ENCODE data around the gene VMP1.

- TF ChIP-seq, protein P1, sequence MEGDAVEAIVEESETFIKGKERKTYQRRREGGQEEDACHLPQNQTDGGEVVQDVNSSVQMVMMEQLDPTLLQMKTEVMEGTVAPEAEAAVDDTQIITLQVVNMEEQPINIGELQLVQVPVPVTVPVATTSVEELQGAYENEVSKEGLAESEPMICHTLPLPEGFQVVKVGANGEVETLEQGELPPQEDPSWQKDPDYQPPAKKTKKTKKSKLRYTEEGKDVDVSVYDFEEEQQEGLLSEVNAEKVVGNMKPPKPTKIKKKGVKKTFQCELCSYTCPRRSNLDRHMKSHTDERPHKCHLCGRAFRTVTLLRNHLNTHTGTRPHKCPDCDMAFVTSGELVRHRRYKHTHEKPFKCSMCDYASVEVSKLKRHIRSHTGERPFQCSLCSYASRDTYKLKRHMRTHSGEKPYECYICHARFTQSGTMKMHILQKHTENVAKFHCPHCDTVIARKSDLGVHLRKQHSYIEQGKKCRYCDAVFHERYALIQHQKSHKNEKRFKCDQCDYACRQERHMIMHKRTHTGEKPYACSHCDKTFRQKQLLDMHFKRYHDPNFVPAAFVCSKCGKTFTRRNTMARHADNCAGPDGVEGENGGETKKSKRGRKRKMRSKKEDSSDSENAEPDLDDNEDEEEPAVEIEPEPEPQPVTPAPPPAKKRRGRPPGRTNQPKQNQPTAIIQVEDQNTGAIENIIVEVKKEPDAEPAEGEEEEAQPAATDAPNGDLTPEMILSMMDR (IDR thresholded peaks at IDR 0.05; ENCODE audit: insufficient read depth, low read length), result no peak
- TF ChIP-seq SPI1 (IDR thresholded peaks at IDR 0.05; ENCODE audit: borderline replicate concordance, low read depth) (no peak), POLR2AphosphoS5 (IDR thresholded peaks at IDR 0.05; ENCODE audit: low read depth) (no peak)
These were observed 103.8 kb downstream of the VMP1 start for GRCh38 chr17:59811209-59811608.
